RKO (cell line): ENCODE measurements around the gene PLEKHA8.

Experiments
- DNase-seq: peaks from one replicate; pipeline ENCODE4 v3.0.0-alpha.2; 2016; ENCODE audit warnings: low spot score

Gene PLEKHA8

GRCh38 chr7:30169579-30169978 lies 141.4 kb downstream of the PLEKHA8 start:
- no peak for DNase-seq

GRCh38 chr7:30170476-30171205 lies 142.4 kb downstream of the PLEKHA8 start:
- DNase-seq = no peak

GRCh38 chr7:30171766-30172447 lies 143.7 kb downstream of the PLEKHA8 start:
- DNase-seq = no peak

GRCh38 chr7:30172451-30172850 lies 144.2 kb downstream of the PLEKHA8 start:
- DNase-seq = no peak

GRCh38 chr7:30173058-30173897 lies 145.1 kb downstream of the PLEKHA8 start:
- DNase-seq = no peak

GRCh38 chr7:30175180-30175579 lies 147.0 kb downstream of the PLEKHA8 start:
- DNase-seq = no peak

- no peak for DNase-seq
Measured at GRCh38 chr7:30175636-30176147, 147.5 kb downstream of the PLEKHA8 start.

- DNase-seq = no peak
Measured at GRCh38 chr7:30176463-30177109, 148.4 kb downstream of the PLEKHA8 start.

- DNase-seq = no peak
Measured at GRCh38 chr7:30177186-30177585, 149.0 kb downstream of the PLEKHA8 start.

GRCh38 chr7:30177965-30178364 lies 149.8 kb downstream of the PLEKHA8 start:
- no peak for DNase-seq

- no peak for DNase-seq
Measured at GRCh38 chr7:30178748-30179436, 150.7 kb downstream of the PLEKHA8 start.
